Hepatocyte (in vitro differentiated cells): ENCODE results near the gene C4BPA. TPM values are rescaled to one million over a fixed set of nuclear protein-coding genes. Genes with fewer than 3 reads are reported as not detected.

ENCODE experiments used
- DNase-seq: peaks from one replicate; pipeline ENCODE4 v3.0.0-alpha.2; 2016; ENCODE audit warnings: low spot score
- H2AFZ ChIP-seq: fragments of 200-600 bp; sonication (generic); 2 replicates; pipeline ENCODE4 v1.6.0; 2016; ENCODE audit warnings: antibody characterized with exemption, mild to moderate bottlenecking
- H3K27ac ChIP-seq: fragments of 200-600 bp; sonication (generic); 2 replicates; pipeline ENCODE4 v1.5.1; 2016; ENCODE audit warnings: mild to moderate bottlenecking
- H3K27me3 ChIP-seq: fragments of 200-600 bp; sonication (generic); 2 replicates; pipeline ENCODE4 v1.6.1; 2016
- H3K36me3 ChIP-seq: fragments of 200-600 bp; sonication (generic); replicated peaks from 2 replicates; pipeline ENCODE4 v1.5.1; 2016; ENCODE audit warnings: low read depth; ENCODE audit not compliant: insufficient read depth
- H3K4me1 ChIP-seq: fragments of 200-600 bp; sonication (generic); 2 replicates; pipeline ENCODE4 v1.5.1; 2016; ENCODE audit warnings: mild to moderate bottlenecking, moderate library complexity; ENCODE audit not compliant: insufficient read depth
- H3K4me2 ChIP-seq: fragments of 200-600 bp; sonication (generic); 2 replicates; pipeline ENCODE4 v1.6.0; 2016
- H3K4me3 ChIP-seq: fragments of 200-600 bp; sonication (generic); 2 replicates; pipeline ENCODE4 v1.5.1; 2016; ENCODE audit warnings: mild to moderate bottlenecking
- H3K79me2 ChIP-seq: fragments of 200-600 bp; sonication (generic); 2 replicates; pipeline ENCODE4 v1.6.0; 2017; ENCODE audit warnings: mild to moderate bottlenecking
- H3K9me2 ChIP-seq: fragments of 200-600 bp; sonication (generic); replicated peaks from 2 replicates; pipeline ENCODE4 v1.6.0; 2017; ENCODE audit warnings: mild to moderate bottlenecking; ENCODE audit not compliant: insufficient read depth
- H3K9me3 ChIP-seq: fragments of 200-600 bp; sonication (generic); 2 replicates; pipeline ENCODE4 v1.5.1; 2016; ENCODE audit warnings: low read depth, mild to moderate bottlenecking
- H4K20me1 ChIP-seq: fragments of 200-600 bp; sonication (generic); 2 replicates; pipeline ENCODE4 v1.6.0; 2016; ENCODE audit warnings: mild to moderate bottlenecking; ENCODE audit not compliant: insufficient read depth, poor library complexity, severe bottlenecking
- EZH2 ChIP-seq: fragments of 200-600 bp; sonication (generic); IDR thresholded peaks from 2 replicates; pipeline ENCODE4 v1.6.1; 2016; ENCODE audit warnings: antibody characterized with exemption, mild to moderate bottlenecking, borderline replicate concordance
- EZH2phosphoT487 ChIP-seq: fragments of 200-600 bp; sonication (generic); IDR thresholded peaks from one replicate; pipeline ENCODE4 v1.6.1; 2018; ENCODE audit warnings: antibody characterized with exemption, mild to moderate bottlenecking, low read depth, moderate library complexity; ENCODE audit not compliant: unreplicated experiment, severe bottlenecking
- WGBS: methylation state at CpG from one replicate; pipeline ENCODE4 v1.1.6; 2016; ENCODE audit warnings: low lambda C conversion rate; ENCODE audit errors: missing lambda C conversion rate; 5-methylcytosine and 5-hydroxymethylcytosine counted together
- polyA plus RNA-seq: library from polyadenylated mRNA; unstranded; fragments of >200 nt; fragmentation: Nextera tagmentation; extraction: Ambion mirVana; gene quantifications from 2 replicates; pipeline ENCODE4 v1.2.1, GENCODE V29; 2016
- total RNA-seq: library from RNA; depleted of rRNA; stranded (reverse); fragments of >200 nt; gene quantifications from 2 replicates; pipeline ENCODE4 v1.2.3, GENCODE V29; 2014
- TF ChIP-seq, protein P1 (sequence below): fragments of 200-600 bp; sonication (generic); IDR thresholded peaks from 2 replicates; pipeline ENCODE4 v1.5.1; 2016; ENCODE audit warnings: antibody characterized with exemption, mild to moderate bottlenecking; ENCODE audit not compliant: poor library complexity

The C4BPA gene
- total and polyA plus RNA-seq, 2 experiments from 2014 or later, result 12.4 to 17.2 TPM

GRCh38 chr1:207097871-207098324 lies 6.1 kb upstream of the C4BPA start:
- Histone ChIP-seq H3K9me3 (no peaks in the 10 kb centered on the region), H3K79me2 (no peaks in the 10 kb centered on the region), H3K36me3 (no peaks in the 10 kb centered on the region), H3K4me1 (no peaks in the 10 kb centered on the region), H3K4me3 (no peak overlapping the region), H3K4me2 (no peak overlapping the region), H4K20me1 (no peaks in the 10 kb centered on the region), H3K9me2 (no peaks in the 10 kb centered on the region), H3K27me3 (no peaks in the 10 kb centered on the region), H3K27ac (peak overlapping the region; percentile 51), H2AFZ (no peak overlapping the region)
- TF ChIP-seq EZH2phosphoT487 (no peak), EZH2 (no peak)
- TF ChIP-seq, protein P1, sequence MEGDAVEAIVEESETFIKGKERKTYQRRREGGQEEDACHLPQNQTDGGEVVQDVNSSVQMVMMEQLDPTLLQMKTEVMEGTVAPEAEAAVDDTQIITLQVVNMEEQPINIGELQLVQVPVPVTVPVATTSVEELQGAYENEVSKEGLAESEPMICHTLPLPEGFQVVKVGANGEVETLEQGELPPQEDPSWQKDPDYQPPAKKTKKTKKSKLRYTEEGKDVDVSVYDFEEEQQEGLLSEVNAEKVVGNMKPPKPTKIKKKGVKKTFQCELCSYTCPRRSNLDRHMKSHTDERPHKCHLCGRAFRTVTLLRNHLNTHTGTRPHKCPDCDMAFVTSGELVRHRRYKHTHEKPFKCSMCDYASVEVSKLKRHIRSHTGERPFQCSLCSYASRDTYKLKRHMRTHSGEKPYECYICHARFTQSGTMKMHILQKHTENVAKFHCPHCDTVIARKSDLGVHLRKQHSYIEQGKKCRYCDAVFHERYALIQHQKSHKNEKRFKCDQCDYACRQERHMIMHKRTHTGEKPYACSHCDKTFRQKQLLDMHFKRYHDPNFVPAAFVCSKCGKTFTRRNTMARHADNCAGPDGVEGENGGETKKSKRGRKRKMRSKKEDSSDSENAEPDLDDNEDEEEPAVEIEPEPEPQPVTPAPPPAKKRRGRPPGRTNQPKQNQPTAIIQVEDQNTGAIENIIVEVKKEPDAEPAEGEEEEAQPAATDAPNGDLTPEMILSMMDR, result no peak
- peak; percentile 18 for DNase-seq
- WGBS, result 85% methylated on average over 3 of the region's 3 CpGs

- H3K9me2 ChIP-seq, result no peaks in the 10 kb centered on the region
- no peaks in the 10 kb centered on the region for H3K36me3 ChIP-seq
- H4K20me1 ChIP-seq, result no peaks in the 10 kb centered on the region
- no peak for TF ChIP-seq EZH2phosphoT487
- TF ChIP-seq, protein P1, result no peak
- no peak for TF ChIP-seq EZH2
- DNase-seq, result no peak
- no peak overlapping the region for H3K27ac ChIP-seq
- no peak overlapping the region for H3K4me3 ChIP-seq
- H3K9me3 ChIP-seq, result no peaks in the 10 kb centered on the region
- H3K79me2 ChIP-seq, result no peaks in the 10 kb centered on the region
- no peak overlapping the region for H2AFZ ChIP-seq
- H3K27me3 ChIP-seq, result no peaks in the 10 kb centered on the region
- H3K4me1 ChIP-seq, result peaks cover 7% of the 10 kb centered on the region
- H3K4me2 ChIP-seq, result no peak overlapping the region
- 93% methylated on average over 1 of the region's 1 CpG for WGBS
Measured at GRCh38 chr1:207101720-207102119, 2.3 kb upstream of the C4BPA start.

- Histone ChIP-seq H3K79me2 (no peaks in the 10 kb centered on the region), H3K4me1 (peaks cover 7% of the 10 kb centered on the region), H4K20me1 (no peaks in the 10 kb centered on the region), H3K36me3 (no peaks in the 10 kb centered on the region), H2AFZ (no peak overlapping the region), H3K27me3 (no peaks in the 10 kb centered on the region), H3K4me3 (no peak overlapping the region), H3K9me3 (no peaks in the 10 kb centered on the region), H3K4me2 (no peak overlapping the region), H3K9me2 (no peaks in the 10 kb centered on the region), H3K27ac (no peak overlapping the region)
- no peak for DNase-seq
- TF ChIP-seq EZH2 (no peak), EZH2phosphoT487 (no peak)
- TF ChIP-seq, protein P1, result no peak
- WGBS, result 89% methylated on average over 5 of the region's 5 CpGs
Measured at GRCh38 chr1:207102146-207102545, 1.9 kb upstream of the C4BPA start.

- H3K4me2 ChIP-seq, result no peak overlapping the region
- no peaks in the 10 kb centered on the region for H3K27me3 ChIP-seq
- no peaks in the 10 kb centered on the region for H3K36me3 ChIP-seq
- WGBS, result 86% methylated on average over 1 of the region's 1 CpG
- H2AFZ ChIP-seq, result no peak overlapping the region
- DNase-seq, result no peak
- no peaks in the 10 kb centered on the region for H4K20me1 ChIP-seq
- no peak for TF ChIP-seq EZH2
- no peak for TF ChIP-seq EZH2phosphoT487
- TF ChIP-seq, protein P1, result no peak
- H3K9me3 ChIP-seq, result no peaks in the 10 kb centered on the region
- no peaks in the 10 kb centered on the region for H3K79me2 ChIP-seq
- H3K27ac ChIP-seq, result no peak overlapping the region
- H3K9me2 ChIP-seq, result no peaks in the 10 kb centered on the region
- peaks cover 7% of the 10 kb centered on the region for H3K4me1 ChIP-seq
- no peak overlapping the region for H3K4me3 ChIP-seq
Measured at GRCh38 chr1:207102659-207103058, 1.4 kb upstream of the C4BPA start.
